Subcutaneous abdominal adipose tissue (tissue), 5 donors: ENCODE measurements around the gene PER1.
A peak's percentile ranks its signal among the peaks of the same experiment; 100 is the strongest.

Experiments used
- H3K27ac ChIP-seq: one replicate; pipeline ENCODE4 v1.7.0; 2013; ENCODE audit warnings: low read depth, mild to moderate bottlenecking, inconsistent platforms, low read length, moderate library complexity
- H3K27me3 ChIP-seq, 5 donors: one replicate each; pipeline ENCODE4 v1.7.0; 2013; ENCODE audit warnings: low read length in 5 of 5, inconsistent platforms in 1 of 5; ENCODE audit not compliant: control insufficient read depth in 5 of 5, insufficient read depth in 4 of 5
- H3K36me3 ChIP-seq, 5 donors: one replicate each; pipeline ENCODE4 v1.7.0; 2013; ENCODE audit warnings: low read length in 5 of 5; ENCODE audit not compliant: control insufficient read depth in 5 of 5, insufficient read depth in 5 of 5
- H3K4me1 ChIP-seq, 5 donors: one replicate each; pipeline ENCODE4 v1.7.0; 2013; ENCODE audit warnings: low read length in 5 of 5, mild to moderate bottlenecking in 3 of 5, moderate library complexity in 1 of 5; ENCODE audit not compliant: control insufficient read depth in 5 of 5, insufficient read depth in 5 of 5
- H3K4me3 ChIP-seq, 5 donors: one replicate each; pipeline ENCODE4 v1.7.0; 2013; ENCODE audit warnings: low read length in 5 of 5, low read depth in 1 of 5
- H3K9ac ChIP-seq, 5 donors: one replicate each; pipeline ENCODE4 v1.7.0; 2013; ENCODE audit warnings: low read length in 5 of 5, mild to moderate bottlenecking in 4 of 5, moderate library complexity in 3 of 5
- H3K9me3 ChIP-seq, 5 donors: one replicate each; pipeline ENCODE4 v1.7.0; 2013; ENCODE audit warnings: low read length in 5 of 5; ENCODE audit not compliant: control insufficient read depth in 5 of 5
- donor health status: healthy.
- donor health status: healthy.
- donor health status: healthy.
- donor health status: healthy.
- donor health status: healthy.

Gene PER1

GRCh38 chr17:8154608-8155155, 2.5 kb upstream of the PER1 start:
- H3K36me3 ChIP-seq = peaks cover 0 to 25% (median 18%) of the 10 kb centered on the region in 5 donors
- peak overlapping the region; percentile 88 to 99 (median 95) for H3K9ac ChIP-seq
- peak overlapping the region; percentile 97 for H3K27ac ChIP-seq
- peaks cover 0 to 2% (median 0%) of the 10 kb centered on the region in 5 donors for H3K9me3 ChIP-seq
- peaks cover 0 to 5% (median 0%) of the 10 kb centered on the region in 5 donors for H3K27me3 ChIP-seq
- H3K4me1 ChIP-seq = peaks cover 27 to 80% (median 60%) of the 10 kb centered on the region in 5 donors
- H3K4me3 ChIP-seq = peak overlapping the region; percentile 97 to 100 (median 100)

GRCh38 chr17:8153957-8154607, 1.9 kb upstream of the PER1 start:
- Histone ChIP-seq H3K27ac (peak overlapping the region; percentile 97), H3K4me1 (peaks cover 27 to 80% (median 58%) of the 10 kb centered on the region in 5 donors), H3K4me3 (peak overlapping the region; percentile 97 to 100 (median 100)), H3K9me3 (peaks cover 0 to 2% (median 0%) of the 10 kb centered on the region in 5 donors), H3K36me3 (peaks cover 0 to 26% (median 19%) of the 10 kb centered on the region in 5 donors), H3K9ac (peak overlapping the region; percentile 57 to 99 (median 95)), H3K27me3 (peaks cover 0 to 5% (median 0%) of the 10 kb centered on the region in 5 donors)

- peak overlapping the region; percentile 54 to 100 (median 100) for H3K4me3 ChIP-seq
- peaks cover 0 to 2% (median 0%) of the 10 kb centered on the region in 5 donors for H3K9me3 ChIP-seq
- H3K4me1 ChIP-seq = peaks cover 27 to 78% (median 56%) of the 10 kb centered on the region in 5 donors
These were observed 1.3 kb upstream of the PER1 start for GRCh38 chr17:8153525-8153956.

GRCh38 chr17:8153031-8153451, 837 bp upstream of the PER1 start:
- peaks cover 27 to 73% (median 53%) of the 10 kb centered on the region in 5 donors for H3K4me1 ChIP-seq
- H3K36me3 ChIP-seq = peaks cover 0 to 33% (median 27%) of the 10 kb centered on the region in 5 donors

More at GRCh38 chr17:8153525-8153956, 1.3 kb upstream of the PER1 start:
- H3K27ac ChIP-seq = peak overlapping the region; percentile 97
- H3K36me3 ChIP-seq = peaks cover 0 to 30% (median 24%) of the 10 kb centered on the region in 5 donors
- peaks cover 0 to 5% (median 0%) of the 10 kb centered on the region in 5 donors for H3K27me3 ChIP-seq
- H3K9ac ChIP-seq = peak overlapping the region; percentile 57 to 96 (median 83)

GRCh38 chr17:8151641-8152111, 528 bp downstream of the PER1 start:
- peaks cover 22 to 65% (median 51%) of the 10 kb centered on the region in 5 donors for H3K4me1 ChIP-seq
- peaks cover 0 to 4% (median 0%) of the 10 kb centered on the region in 5 donors for H3K27me3 ChIP-seq
- H3K36me3 ChIP-seq = peaks cover 0 to 46% (median 41%) of the 10 kb centered on the region in 5 donors
- H3K4me3 ChIP-seq = peak overlapping the region; percentile 82 to 100 (median 96)
- H3K27ac ChIP-seq = peak overlapping the region; percentile 97
- H3K9ac ChIP-seq = peak overlapping the region; percentile 71 to 96 (median 89)
- peaks cover 0 to 2% (median 0%) of the 10 kb centered on the region in 5 donors for H3K9me3 ChIP-seq

More at GRCh38 chr17:8153031-8153451, 837 bp upstream of the PER1 start:
- Histone ChIP-seq H3K9ac (peak overlapping the region; percentile 7 to 96 (median 78)), H3K27me3 (peaks cover 0 to 5% (median 0%) of the 10 kb centered on the region in 5 donors), H3K27ac (peak overlapping the region; percentile 97), H3K9me3 (peaks cover 0 to 2% (median 0%) of the 10 kb centered on the region in 5 donors), H3K4me3 (peak overlapping the region; percentile 54 to 100 (median 100))

GRCh38 chr17:8151120-8151640, 1.0 kb downstream of the PER1 start:
- H3K36me3 ChIP-seq = peaks cover 0 to 51% (median 46%) of the 10 kb centered on the region in 5 donors
- H3K4me1 ChIP-seq = peaks cover 17 to 65% (median 51%) of the 10 kb centered on the region in 5 donors
- peak overlapping the region; percentile 97 for H3K27ac ChIP-seq
- H3K9ac ChIP-seq = peak overlapping the region; percentile 87 to 96 (median 89)
- peak overlapping the region; percentile 82 to 100 (median 96) for H3K4me3 ChIP-seq
- no peaks in the 10 kb centered on the region for H3K27me3 ChIP-seq
- H3K9me3 ChIP-seq = no peaks in the 10 kb centered on the region

GRCh38 chr17:8150194-8151119, 1.7 kb downstream of the PER1 start:
- H3K36me3 ChIP-seq = peaks cover 0 to 59% (median 53%) of the 10 kb centered on the region in 5 donors
- H3K4me3 ChIP-seq = peak overlapping the region; percentile 65 to 100 (median 95)
- peak overlapping the region; percentile 97 for H3K27ac ChIP-seq
- H3K9ac ChIP-seq = peak overlapping the region; percentile 87 to 96 (median 89)
- no peaks in the 10 kb centered on the region for H3K27me3 ChIP-seq
- H3K9me3 ChIP-seq = no peaks in the 10 kb centered on the region
- H3K4me1 ChIP-seq = peaks cover 15 to 60% (median 48%) of the 10 kb centered on the region in 5 donors

- Histone ChIP-seq H3K4me1 (peaks cover 15 to 52% (median 40%) of the 10 kb centered on the region in 5 donors), H3K4me3 (peak overlapping the region in 1 of 5 donors; percentile 100)
These were observed 2.6 kb downstream of the PER1 start for GRCh38 chr17:8149419-8150193.

More at GRCh38 chr17:8149419-8150193, 2.6 kb downstream of the PER1 start:
- H3K9me3 ChIP-seq = no peaks in the 10 kb centered on the region
- H3K9ac ChIP-seq = no peak overlapping the region
- peaks cover 0 to 67% (median 62%) of the 10 kb centered on the region in 5 donors for H3K36me3 ChIP-seq
- H3K27me3 ChIP-seq = no peaks in the 10 kb centered on the region
- H3K27ac ChIP-seq = peak overlapping the region; percentile 97
